Hepatocyte (in vitro differentiated cells): ENCODE data around the gene ABL2.

Source experiments
- CTCF ChIP-seq: fragments of 200-600 bp; sonication (generic); IDR thresholded peaks from 2 replicates; pipeline ENCODE4 v1.5.1; 2016; ENCODE audit warnings: antibody characterized with exemption, mild to moderate bottlenecking; ENCODE audit not compliant: poor library complexity
- EZH2 ChIP-seq: fragments of 200-600 bp; sonication (generic); IDR thresholded peaks from 2 replicates; pipeline ENCODE4 v1.6.1; 2016; ENCODE audit warnings: antibody characterized with exemption, mild to moderate bottlenecking, borderline replicate concordance
- EZH2phosphoT487 ChIP-seq: fragments of 200-600 bp; sonication (generic); IDR thresholded peaks from one replicate; pipeline ENCODE4 v1.6.1; 2018; ENCODE audit warnings: antibody characterized with exemption, mild to moderate bottlenecking, low read depth, moderate library complexity; ENCODE audit not compliant: unreplicated experiment, severe bottlenecking

- TF ChIP-seq CTCF = no peak
- TF ChIP-seq EZH2 = no peak
- TF ChIP-seq EZH2phosphoT487 = no peak
Observed at GRCh38 chr1:179099891-179100290, 129.6 kb downstream of the ABL2 start.
